Retinal pigment epithelial cell (primary cell): ENCODE results near the gene SLA2.

Source experiments
- DNase-seq: peaks from one replicate; pipeline ENCODE4 v3.0.0-alpha.2; 2010; ENCODE audit warnings: low read depth
- H3K4me3 ChIP-seq: 2 replicates; pipeline ENCODE4 v1.5.1; 2011; ENCODE audit warnings: mild to moderate bottlenecking, low read length, control low read depth, moderate library complexity
- CTCF ChIP-seq: conservative IDR thresholded peaks from 2 replicates; pipeline ENCODE4 v1.5.1; 2011; ENCODE audit warnings: low read depth, low read length, control low read depth, inconsistent platforms

Gene SLA2

GRCh38 chr20:36658300-36658699 lies 12.3 kb upstream of the SLA2 start:
- TF ChIP-seq CTCF = no peak
- DNase-seq = no peak
- H3K4me3 ChIP-seq = no peak overlapping the region

GRCh38 chr20:36656733-36657132 lies 10.7 kb upstream of the SLA2 start:
- no peak overlapping the region for H3K4me3 ChIP-seq
- DNase-seq = no peak
- TF ChIP-seq CTCF = no peak

DNA sequence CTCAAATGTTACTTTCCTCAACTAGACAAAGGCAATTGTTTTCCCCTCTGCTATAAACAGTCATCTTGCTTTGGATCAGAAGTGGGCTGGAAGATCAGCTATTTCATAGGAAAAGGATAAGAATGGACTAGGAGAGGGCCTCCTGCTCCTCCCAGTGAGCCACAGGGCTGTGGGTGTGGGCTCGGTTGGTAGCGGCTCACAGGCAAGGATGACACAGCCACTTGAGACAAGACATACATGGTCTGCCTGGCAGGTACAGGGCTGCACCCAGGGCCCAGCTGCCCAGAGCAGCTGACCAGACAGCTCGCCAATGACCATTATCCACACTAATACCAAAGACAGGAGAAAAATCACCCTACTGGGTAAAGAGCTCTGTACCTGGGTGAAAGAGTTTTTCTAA lies 9.0 kb upstream of the SLA2 start:
- DNase-seq = no peak
- TF ChIP-seq CTCF = no peak
- no peak overlapping the region for H3K4me3 ChIP-seq

GRCh38 chr20:36654506-36654905 lies 8.5 kb upstream of the SLA2 start:
- no peak for TF ChIP-seq CTCF
- no peak overlapping the region for H3K4me3 ChIP-seq
- no peak for DNase-seq

DNA sequence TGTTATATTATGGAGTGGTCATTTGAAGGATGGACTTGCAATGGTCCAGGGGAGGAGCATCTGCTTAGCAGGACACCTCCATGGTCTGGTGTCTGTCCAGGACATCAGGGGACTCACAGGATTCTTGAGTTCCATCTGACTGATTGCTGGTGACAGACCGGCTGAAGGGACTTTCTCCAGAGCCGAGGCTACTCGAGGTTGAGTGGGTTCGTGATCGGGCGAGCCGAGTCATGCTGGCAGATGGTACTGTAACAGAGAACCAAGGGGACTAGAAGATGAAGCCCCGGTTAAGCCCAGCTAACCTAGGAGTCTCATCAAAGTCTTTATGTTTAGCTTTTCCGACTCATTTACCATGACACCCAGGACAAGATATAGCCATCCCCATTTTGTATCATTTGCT lies 7.5 kb upstream of the SLA2 start:
- H3K4me3 ChIP-seq = no peak overlapping the region
- TF ChIP-seq CTCF = no peak
- DNase-seq = no peak

- TF ChIP-seq CTCF = no peak
- no peak for DNase-seq
- no peak overlapping the region for H3K4me3 ChIP-seq
These were observed 1.5 kb upstream of the SLA2 start for GRCh38 chr20:36647196-36648121.

GRCh38 chr20:36646678-36647077 lies 682 bp upstream of the SLA2 start:
- no peak overlapping the region for H3K4me3 ChIP-seq
- no peak for DNase-seq
- no peak for TF ChIP-seq CTCF
